Ishikawa (cell line): Measurements from ENCODE around the gene PRR23C.

Experiments used
- EP300 ChIP-seq: IDR thresholded peaks from 2 replicates; pipeline ENCODE4 v1.6.1; 2012; ENCODE audit warnings: borderline replicate concordance
- MAX ChIP-seq: IDR thresholded peaks from 2 replicates; pipeline ENCODE4 v1.6.1; 2012
- TCF12 ChIP-seq: IDR thresholded peaks from 2 replicates; pipeline ENCODE4 v1.6.1; 2012; ENCODE audit warnings: low read depth

- TF ChIP-seq TCF12 (no peak), MAX (no peak), EP300 (no peak)
Observed at GRCh38 chr3:138995706-138996105, 49.0 kb downstream of the PRR23C start.
